GM21723 (cell line): Measurements from ENCODE around the gene SMAD7.

Source experiments
- ATAC-seq: cut with Tn5 transposase; IDR thresholded peaks from one replicate; pipeline ENCODE4 v1.9.1; 2021; ENCODE audit warnings: mild to moderate bottlenecking, moderate library complexity; ENCODE audit not compliant: unreplicated experiment

Gene SMAD7

GRCh38 chr18:48961547-48961946, 10.8 kb upstream of the SMAD7 start:
- ATAC-seq = no peak

- ATAC-seq = no peak
Observed at GRCh38 chr18:48959921-48960920, 9.5 kb upstream of the SMAD7 start.

GRCh38 chr18:48959551-48959920, 8.8 kb upstream of the SMAD7 start:
- no peak for ATAC-seq

GRCh38 chr18:48958951-48959350, 8.2 kb upstream of the SMAD7 start:
- ATAC-seq = no peak

GRCh38 chr18:48957616-48958015, 6.9 kb upstream of the SMAD7 start:
- no peak for ATAC-seq

GRCh38 chr18:48957136-48957535, 6.4 kb upstream of the SMAD7 start:
- no peak for ATAC-seq

- no peak for ATAC-seq
Observed at GRCh38 chr18:48956356-48956755, 5.6 kb upstream of the SMAD7 start.

- ATAC-seq = no peak
Observed at GRCh38 chr18:48955830-48956261, 5.1 kb upstream of the SMAD7 start.

- no peak for ATAC-seq
Observed at GRCh38 chr18:48954886-48955819, 4.4 kb upstream of the SMAD7 start.

- ATAC-seq = no peak
Observed at GRCh38 chr18:48953104-48953706, 2.4 kb upstream of the SMAD7 start.

- ATAC-seq = peak; percentile 41
Observed at GRCh38 chr18:48952287-48953103, 1.7 kb upstream of the SMAD7 start.

GRCh38 chr18:48951448-48952286, 902 bp upstream of the SMAD7 start:
- peak; percentile 38 for ATAC-seq

- no peak for ATAC-seq
Observed at GRCh38 chr18:48949606-48950535, 894 bp downstream of the SMAD7 start.

GRCh38 chr18:48949050-48949605, 1.6 kb downstream of the SMAD7 start:
- ATAC-seq = no peak

- no peak for ATAC-seq
Observed at GRCh38 chr18:48948112-48949049, 2.4 kb downstream of the SMAD7 start.

- ATAC-seq = no peak
Observed at GRCh38 chr18:48947560-48947959, 3.2 kb downstream of the SMAD7 start.

GRCh38 chr18:48947092-48947491, 3.7 kb downstream of the SMAD7 start:
- ATAC-seq = no peak
